KMS-11 (cell line): ENCODE results near the gene CA12.
"Not testable (repeated sequence)": the region's sequence is repeated elsewhere in the genome, so short reads cannot be mapped to it uniquely, and the experiment has no call there.

ENCODE experiments used
- H2AFZ ChIP-seq: fragments of 200-600 bp; sonication (generic); 2 replicates; pipeline ENCODE4 v1.6.1; 2016; ENCODE audit warnings: antibody characterized with exemption, mixed run types, low read depth
- H3K27ac ChIP-seq: fragments of 200-600 bp; sonication (generic); 2 replicates; pipeline ENCODE4 v1.6.1; 2016; ENCODE audit warnings: mild to moderate bottlenecking, mixed run types
- H3K27me3 ChIP-seq: fragments of 200-600 bp; sonication (generic); 2 replicates; pipeline ENCODE4 v1.6.1; 2017; ENCODE audit warnings: mild to moderate bottlenecking, low read depth, mixed run types, moderate library complexity; ENCODE audit not compliant: insufficient read depth
- H3K36me3 ChIP-seq: fragments of 200-600 bp; sonication (generic); 2 replicates; pipeline ENCODE4 v1.6.1; 2017; ENCODE audit warnings: mild to moderate bottlenecking, mixed run types; ENCODE audit not compliant: insufficient read depth
- H3K4me1 ChIP-seq: fragments of 200-600 bp; sonication (generic); 2 replicates; pipeline ENCODE4 v1.6.1; 2016; ENCODE audit warnings: mild to moderate bottlenecking, low read depth, mixed run types; ENCODE audit not compliant: poor library complexity, severe bottlenecking
- H3K4me2 ChIP-seq: fragments of 200-600 bp; sonication (generic); 2 replicates; pipeline ENCODE4 v1.7.0; 2016; ENCODE audit warnings: mild to moderate bottlenecking, mixed run types
- H3K4me3 ChIP-seq: fragments of 200-600 bp; sonication (generic); IDR thresholded peaks from 2 replicates; pipeline ENCODE4 v1.6.1; 2017; ENCODE audit warnings: low read depth, low read length, mixed read lengths; ENCODE audit not compliant: insufficient read depth
- H3K79me2 ChIP-seq: fragments of 200-600 bp; sonication (generic); 2 replicates; pipeline ENCODE4 v1.6.1; 2016; ENCODE audit warnings: low read depth, mixed run types; ENCODE audit not compliant: insufficient read depth
- H3K9ac ChIP-seq: fragments of 200-600 bp; sonication (generic); 2 replicates; pipeline ENCODE4 v1.6.1; 2016; ENCODE audit warnings: mild to moderate bottlenecking, mixed run types
- H4K20me1 ChIP-seq: fragments of 200-600 bp; sonication (generic); 2 replicates; pipeline ENCODE4 v1.6.1; 2016; ENCODE audit warnings: mild to moderate bottlenecking, mixed run types; ENCODE audit not compliant: insufficient read depth
- CTCF ChIP-seq: fragments of 200-600 bp; sonication (generic); conservative IDR thresholded peaks from 2 replicates; pipeline ENCODE4 v1.6.1; 2017; ENCODE audit warnings: low read depth, mild to moderate bottlenecking, antibody characterized with exemption, low read length, moderate library complexity, mixed read lengths

CA12 gene

DNA sequence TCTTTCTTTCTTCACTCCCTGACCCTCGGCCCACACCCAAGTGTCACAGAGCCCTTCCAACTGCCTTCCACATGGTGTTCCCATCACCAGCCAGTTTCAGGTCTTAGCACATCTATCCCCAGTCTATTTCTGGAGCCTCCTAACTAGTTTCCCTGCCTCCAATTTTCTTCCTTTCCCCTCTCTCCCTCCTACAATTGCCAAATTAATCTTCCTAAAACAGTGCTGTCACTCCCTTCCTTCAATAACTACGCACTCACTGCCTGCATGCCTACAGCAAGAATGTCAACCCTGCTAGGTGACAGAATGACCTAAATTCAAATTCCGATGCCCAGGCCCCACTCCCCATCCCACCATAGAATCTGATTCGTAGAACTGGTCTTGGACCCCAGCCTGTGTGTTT is 36.1 kb upstream of the CA12 start:
- Histone ChIP-seq H2AFZ (no peak overlapping the region), H3K27me3 (no peaks in the 10 kb centered on the region), H3K27ac (no peak overlapping the region), H3K4me2 (no peak overlapping the region), H4K20me1 (no peaks in the 10 kb centered on the region), H3K36me3 (no peaks in the 10 kb centered on the region), H3K9ac (no peak overlapping the region), H3K79me2 (no peaks in the 10 kb centered on the region), H3K4me3 (no peak overlapping the region), H3K4me1 (no peaks in the 10 kb centered on the region)
- TF ChIP-seq CTCF: no peak

DNA sequence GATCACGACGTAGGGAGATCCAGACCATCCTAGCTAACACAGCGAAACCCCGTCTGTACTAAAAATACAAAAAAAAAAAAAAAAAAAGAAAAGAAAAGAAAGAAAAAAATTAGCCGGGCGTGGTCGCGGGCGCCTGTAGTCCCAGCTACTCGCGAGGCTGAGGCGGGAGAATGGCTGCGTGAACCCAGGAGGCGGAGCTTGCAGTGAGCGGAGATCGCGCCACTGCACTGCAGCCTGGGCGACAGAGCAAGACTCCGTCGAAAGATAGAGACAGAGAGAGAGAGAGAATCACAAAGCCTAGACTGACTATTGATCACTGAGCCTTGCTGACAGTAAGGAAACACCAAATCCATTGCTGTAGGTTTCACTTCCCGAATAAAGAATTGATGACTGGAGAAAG is 35.6 kb upstream of the CA12 start:
- not testable (repeated sequence) for H2AFZ ChIP-seq, H3K4me1 ChIP-seq, H3K9ac ChIP-seq, H4K20me1 ChIP-seq, H3K4me2 ChIP-seq, H3K27ac ChIP-seq, H3K4me3 ChIP-seq, H3K79me2 ChIP-seq, H3K36me3 ChIP-seq, H3K27me3 ChIP-seq

DNA sequence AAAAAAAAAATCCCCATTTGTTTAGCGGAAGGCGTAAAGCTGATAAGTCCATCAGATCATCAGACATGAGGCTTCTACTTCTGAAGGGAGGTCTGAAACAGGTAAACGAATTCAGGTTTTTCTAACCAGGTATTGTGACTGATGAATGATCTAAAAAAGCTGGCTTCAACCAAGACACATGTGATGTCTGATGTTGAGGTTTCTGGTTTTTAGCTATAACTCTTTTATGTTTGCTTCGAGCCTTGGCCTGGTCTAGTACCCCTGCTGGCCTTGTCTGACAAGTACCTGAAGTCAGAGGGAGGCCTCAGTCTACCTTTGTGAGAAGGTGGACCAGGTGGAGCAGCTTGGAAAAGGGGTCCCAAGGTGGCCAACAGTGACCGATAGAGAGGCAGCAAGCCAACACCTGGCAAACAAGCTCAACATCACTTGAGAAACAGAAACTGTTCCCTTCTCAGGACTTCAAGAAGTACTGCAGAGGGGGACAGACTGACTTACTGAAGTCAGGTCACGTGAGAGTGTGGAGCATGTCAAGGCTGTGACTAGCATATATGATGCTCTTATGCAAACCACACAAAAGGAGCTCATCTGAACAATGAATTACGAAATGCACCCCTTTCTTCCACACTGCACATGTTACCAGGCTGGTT is 33.0 kb upstream of the CA12 start:
- Histone ChIP-seq H3K4me2 (no peak overlapping the region), H3K36me3 (no peaks in the 10 kb centered on the region), H3K27ac (no peak overlapping the region), H4K20me1 (no peaks in the 10 kb centered on the region), H3K4me1 (no peaks in the 10 kb centered on the region), H2AFZ (no peak overlapping the region), H3K9ac (no peak overlapping the region), H3K79me2 (no peaks in the 10 kb centered on the region), H3K4me3 (no peak overlapping the region), H3K27me3 (no peaks in the 10 kb centered on the region)
- no peak for TF ChIP-seq CTCF

- no peaks in the 10 kb centered on the region for H3K79me2 ChIP-seq
- no peak overlapping the region for H2AFZ ChIP-seq
- no peaks in the 10 kb centered on the region for H3K36me3 ChIP-seq
- H3K9ac ChIP-seq: no peak overlapping the region
- no peaks in the 10 kb centered on the region for H3K27me3 ChIP-seq
- no peak overlapping the region for H3K4me2 ChIP-seq
- H3K4me3 ChIP-seq: no peak overlapping the region
- no peaks in the 10 kb centered on the region for H3K4me1 ChIP-seq
- H3K27ac ChIP-seq: no peak overlapping the region
- H4K20me1 ChIP-seq: no peaks in the 10 kb centered on the region
- TF ChIP-seq CTCF: no peak
Observed at GRCh38 chr15:63412551-63412950, 30.9 kb upstream of the CA12 start.

DNA sequence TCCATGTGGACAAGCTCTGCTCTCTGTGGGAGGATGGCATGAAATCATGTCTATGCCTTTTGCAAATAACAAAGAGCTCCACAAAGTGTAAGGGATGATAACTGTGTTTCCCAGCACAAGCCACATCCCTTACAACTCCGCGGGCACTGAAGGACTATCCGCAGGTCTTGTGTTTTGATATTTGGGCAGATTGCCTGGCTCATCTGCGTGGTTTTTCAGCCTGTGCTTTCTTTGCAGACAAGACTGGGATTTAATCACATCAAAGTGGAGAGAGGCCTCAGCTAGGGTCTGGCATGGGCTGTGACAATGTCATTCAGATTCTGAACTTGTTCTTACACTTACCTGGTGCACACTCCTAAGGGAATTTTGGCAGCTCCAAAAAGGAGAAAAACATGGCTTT is 30.2 kb upstream of the CA12 start:
- H3K4me1 ChIP-seq: no peaks in the 10 kb centered on the region
- H3K27me3 ChIP-seq: no peaks in the 10 kb centered on the region
- no peaks in the 10 kb centered on the region for H3K36me3 ChIP-seq
- TF ChIP-seq CTCF: no peak
- H3K79me2 ChIP-seq: no peaks in the 10 kb centered on the region
- no peak overlapping the region for H3K9ac ChIP-seq
- no peaks in the 10 kb centered on the region for H4K20me1 ChIP-seq
- no peak overlapping the region for H3K27ac ChIP-seq
- H2AFZ ChIP-seq: no peak overlapping the region
- H3K4me2 ChIP-seq: no peak overlapping the region
- no peak overlapping the region for H3K4me3 ChIP-seq
